HepG2 (cell line): ENCODE measurements around the gene SMDT1. TPM values are rescaled to one million over a fixed set of nuclear protein-coding genes. Genes with fewer than 3 reads are reported as not detected.

Experiments
- ATAC-seq: fragments of 200-7000 bp; cut with Tn5 transposase; 3 replicates; pipeline ENCODE4 v1.9.1; 2020; ENCODE audit warnings: mild to moderate bottlenecking, moderate library complexity
- BruUV-seq: library from RNA; stranded (reverse); fragments of 400-500 nt; replicated peaks from 2 replicates; lab custom pipeline; 2021; lab: Mats Ljungman, UMichigan
- CTCF ChIA-PET: fragments of 300-600 bp; formaldehyde crosslinking; extraction: SDS; loops from one replicate; lab custom pipeline; 2021; ENCODE audit warnings: low total read pairs, inconsistent platforms, low intra/inter-chr PET ratio; lab: Yijun Ruan, JAX
- POLR2A ChIA-PET: fragments of 350-600 bp; sonication (Branson Sonifier 250); formaldehyde crosslinking; loops from one replicate; lab custom pipeline; 2020; ENCODE audit warnings: antibody characterized with exemption, inconsistent platforms; lab: Yijun Ruan, JAX
- DNase-seq: peaks from one replicate; pipeline ENCODE4 v3.0.0-alpha.2; 2015; ENCODE audit warnings: low spot score
- FAIRE-seq: peaks from 3 replicates; lab custom pipeline; 2011; peaks lifted over from hg19 to GRCh38; lab: Jason Lieb, UNC
- H2AFZ ChIP-seq: one replicate; pipeline ENCODE4 v1.6.1; 2011; ENCODE audit warnings: low read length, inconsistent platforms
- H3K27ac ChIP-seq: fragments of 300-600 bp; 3 replicates; pipeline ENCODE4 v1.8.0; 2011; ENCODE audit warnings: mixed run types, mild to moderate bottlenecking, mixed read lengths, low read length, inconsistent platforms; ENCODE audit not compliant: insufficient read depth; ENCODE audit errors: extremely low read length
- H3K27me3 ChIP-seq, 2 experiments: fragments of 200-600 bp in 1 of 2; 2 replicates in 1 of 2; 3 replicates in 1 of 2; pipeline versions ENCODE4 v1.6.0 to v1.8.0; 2011; ENCODE audit warnings: low read length in 2 of 2, mild to moderate bottlenecking in 2 of 2, moderate library complexity in 2 of 2, inconsistent platforms in 1 of 2; ENCODE audit not compliant: insufficient read depth in 2 of 2, control insufficient read depth in 1 of 2
- H3K36me3 ChIP-seq, 2 experiments: fragments of 200-600 bp in 1 of 2; replicated peaks in 1 of 2; 2 replicates in 1 of 2; 3 replicates in 1 of 2; pipeline versions ENCODE4 v1.5.1 to v1.8.0; 2011; ENCODE audit warnings: low read length in 2 of 2, inconsistent platforms in 1 of 2; ENCODE audit not compliant: insufficient read depth in 2 of 2, control insufficient read depth in 1 of 2
- H3K4me1 ChIP-seq: 2 replicates; pipeline ENCODE4 v1.5.1; 2012; ENCODE audit warnings: low read length, inconsistent platforms; ENCODE audit not compliant: insufficient read depth
- H3K4me2 ChIP-seq: 2 replicates; pipeline ENCODE4 v1.6.0; 2011; ENCODE audit warnings: low read depth, low read length, inconsistent platforms
- H3K4me3 ChIP-seq, 3 experiments: fragments of 200-600 bp in 1 of 3; sonication (generic), shearing (Covaris generic) in 1 of 3; replicated peaks in 1 of 3; 2 replicates each; pipeline ENCODE4 v1.5.1; 2011 to 2016; ENCODE audit warnings: low read length in 3 of 3, inconsistent platforms in 2 of 3, low read depth in 2 of 3, mild to moderate bottlenecking in 2 of 3, control low read depth in 1 of 3, mixed read lengths in 1 of 3; ENCODE audit not compliant: insufficient read depth in 1 of 3
- H3K79me2 ChIP-seq: one replicate; pipeline ENCODE4 v1.6.1; 2011; ENCODE audit warnings: low read length, inconsistent platforms; ENCODE audit not compliant: insufficient read depth
- H3K9ac ChIP-seq: 2 replicates; pipeline ENCODE4 v1.6.0; 2011; ENCODE audit warnings: mild to moderate bottlenecking, low read depth, low read length, inconsistent platforms; ENCODE audit not compliant: insufficient read depth
- H3K9me3 ChIP-seq: 2 replicates; pipeline ENCODE4 v1.5.1; 2012; ENCODE audit warnings: mild to moderate bottlenecking, low read length
- H4K20me1 ChIP-seq: 2 replicates; pipeline ENCODE4 v1.6.0; 2011; ENCODE audit warnings: inconsistent platforms, mild to moderate bottlenecking, low read length, moderate library complexity; ENCODE audit not compliant: insufficient read depth
- CBX2 ChIP-seq, 2 experiments: fragments of 200-600 bp in 1 of 2; sonication (generic); formaldehyde crosslinking in 1 of 2; IDR thresholded peaks; 2 replicates each; pipeline versions ENCODE4 v1.7.0 to v1.8.1; 2018 to 2022; ENCODE audit warnings: low read depth in 2 of 2, low read length in 1 of 2, mild to moderate bottlenecking in 1 of 2, missing genetic modification reagents in 1 of 2
- CEBPG ChIP-seq: IDR thresholded peaks from 2 replicates; pipeline ENCODE4 v1.6.1; 2016
- MEF2D ChIP-seq: sonication (generic); formaldehyde crosslinking; IDR thresholded peaks from 2 replicates; pipeline ENCODE4 v1.5.1; 2020; ENCODE audit warnings: mild to moderate bottlenecking, missing genetic modification reagents
- PPARG ChIP-seq: conservative IDR thresholded peaks from 2 replicates; pipeline ENCODE4 v1.6.1; 2016; ENCODE audit warnings: missing biosample characterization, missing genetic modification reagents
- REST ChIP-seq, 2 experiments: IDR thresholded peaks; 2 replicates each; pipeline ENCODE4 v1.6.1; 2011 to 2012; ENCODE audit warnings: low read length in 2 of 2, borderline replicate concordance in 1 of 2, low read depth in 1 of 2, mild to moderate bottlenecking in 1 of 2, moderate library complexity in 1 of 2
- TFDP1 ChIP-seq: IDR thresholded peaks from 2 replicates; pipeline ENCODE4 v1.6.1; 2016; ENCODE audit warnings: missing compliant biosample characterization, missing genetic modification reagents, borderline replicate concordance
- ZBTB21 ChIP-seq: sonication (generic); formaldehyde crosslinking; IDR thresholded peaks from 2 replicates; pipeline ENCODE4 v1.4.0; 2020; ENCODE audit warnings: missing genetic modification reagents
- ZC3H4 ChIP-seq: sonication (generic); formaldehyde crosslinking; IDR thresholded peaks from 2 replicates; pipeline ENCODE4 v1.4.0; 2020; ENCODE audit warnings: missing genetic modification reagents, borderline replicate concordance
- ZMAT3 ChIP-seq: sonication (generic); formaldehyde crosslinking; conservative IDR thresholded peaks from 2 replicates; pipeline ENCODE4 v1.7.0; 2021; ENCODE audit warnings: missing genetic modification reagents
- ZNF674 ChIP-seq: sonication (generic); formaldehyde crosslinking; IDR thresholded peaks from 2 replicates; pipeline ENCODE4 v1.5.0; 2020; ENCODE audit warnings: low read depth, mild to moderate bottlenecking, missing genetic modification reagents
- WGBS: methylation state at CpG from one replicate; pipeline ENCODE4 v1.1.6; 2017; ENCODE audit warnings: low lambda C conversion rate; 5-methylcytosine and 5-hydroxymethylcytosine counted together
- in situ Hi-C: cut with HindIII; loops from 2 replicates; pipeline ENCODE4 v1.10.0; 2017; ENCODE audit warnings: low pct_unique_long_range_greater_than_20kb; ENCODE audit not compliant: extremely low pct_ligation_motif_present
- intact Hi-C: fragments of 100-400 bp; cut with micrococcal nuclease; formaldehyde crosslinking; loops from one replicate; pipeline ENCODE4 v1.10.0; 2022; ENCODE audit not compliant: unreplicated experiment
- polyA plus RNA-seq, 8 experiments: library from polyadenylated mRNA; depleted of rRNA in 3 of 8; stranded (reverse) in 7 of 8; unstranded in 1 of 8; fragments of >200 nt; fragmentation: Illumina TruSeq in 4 of 8; extraction: Trizol in 4 of 8; gene quantifications; 2 replicates each; pipeline versions ENCODE4 v1.2.1 to v1.2.3, GENCODE V29; 2011 to 2016; ENCODE audit warnings: low read depth in 4 of 8, missing spikeins in 1 of 8, mixed read lengths in 1 of 8; ENCODE audit not compliant: insufficient read depth in 1 of 8
- total RNA-seq, 5 experiments: library from RNA; depleted of rRNA; stranded (reverse); fragments of >200 nt; fragmentation: Illumina TruSeq; extraction: Trizol; gene quantifications; 2 replicates each; pipeline ENCODE4 v1.2.3, GENCODE V29; 2016; ENCODE audit warnings: low read depth in 1 of 5

The SMDT1 gene
- total and polyA plus RNA-seq, 2 of the 13 experiments (the other 11 are each of a cell fraction or from before 2014, with no cell fraction given), result 8.3 to 26.6 TPM

GRCh38 chr22:42078469-42079318, 806 bp upstream of the SMDT1 start:
- POLR2A ChIA-PET, result interaction anchor here (1.7 to 3.8 kb wide), 3 partner anchors 8 to 14 kb away, joined by 5 to 89 read pairs (median 21); partner anchors contain the start of genes NAGA and NDUFA6
- H3K27ac ChIP-seq, result peak overlapping the region; percentile 91
- in situ Hi-C loops, result no loop called here
- H3K9ac ChIP-seq, result peak overlapping the region; percentile 93
- no peaks in the 10 kb centered on the region for H4K20me1 ChIP-seq
- H3K9me3 ChIP-seq, result no peaks in the 10 kb centered on the region
- H2AFZ ChIP-seq, result peak overlapping the region; percentile 82
- CTCF ChIA-PET, result interaction anchor here (1.3 kb wide), 1 partner anchor 12 kb away, joined by 3 read pairs; the partner anchor contains the start of gene NDUFA6
- H3K27me3 ChIP-seq, result no peaks in the 10 kb centered on the region; a peak in 1 of 5 replicates
- peak overlapping the region; percentile 100 for H3K4me2 ChIP-seq
- ATAC-seq (peak; percentile 8), DNase-seq (no peak), FAIRE-seq (peak; percentile 34)
- H3K4me1 ChIP-seq, result peaks cover 22% of the 10 kb centered on the region
- TSS peak; percentile 85 for BruUV-seq
- peak overlapping the region; percentile 60 to 88 (median 87) for H3K4me3 ChIP-seq
- 27% methylated on average over 10 of the region's 24 CpGs for WGBS
- intact Hi-C loops, result no loop called here
- H3K36me3 ChIP-seq, result peaks cover 0 to 15% of the 10 kb centered on the region in 2 experiments; a peak in 1 of 5 replicates
- H3K79me2 ChIP-seq, result peaks cover 11% of the 10 kb centered on the region
- TF ChIP-seq ZC3H4 (CRISPR knock-in tag) (peak; percentile 31; the same call in 1 of the 2 replicates), PPARG (CRISPR knock-in tag) (no peak), TFDP1 (CRISPR knock-in tag) (no peak), CEBPG (no peak), ZMAT3 (CRISPR knock-in tag) (peak; percentile 27; the same call in 1 of the 2 replicates), ZNF674 (CRISPR knock-in tag) (no peak), MEF2D (CRISPR knock-in tag) (0 out of 2 replicates have a peak, but pooled peaks have one; percentile 49), CBX2 (IDR thresholded peaks at IDR 0.05; ENCODE audit: low read depth, low read length) (no peak), CBX2 (CRISPR knock-in tag; IDR thresholded peaks at IDR 0.05; ENCODE audit: low read depth) (no peak), ZBTB21 (CRISPR knock-in tag) (peak; percentile 91), REST (IDR thresholded peaks at IDR 0.05; ENCODE audit: borderline replicate concordance in 1 of 2, low read depth in 1 of 2, low read length in 2 of 2) (no peak)
